Peyer's patch (tissue), 4 donors: ENCODE results near the gene SERPINA4.

Experiments used
- CTCF ChIP-seq, 6 experiments: fragments of 450-650 bp in 4 of 6; fragments of 200-600 bp in 2 of 6; sonication (generic) in 1 of 6; IDR thresholded peaks; one replicate each; pipeline ENCODE4 v1.5.1; 2017 to 2019; ENCODE audit warnings: antibody characterized with exemption in 6 of 6, mild to moderate bottlenecking in 3 of 6, moderate library complexity in 1 of 6
- POLR2A ChIP-seq, 2 donors: fragments of 450-650 bp; IDR thresholded peaks; one replicate each; pipeline ENCODE4 v1.5.1; 2017; ENCODE audit warnings: antibody characterized with exemption in 2 of 2, mild to moderate bottlenecking in 2 of 2, moderate library complexity in 2 of 2

GRCh38 chr14:94575730-94576585, 14.7 kb downstream of the SERPINA4 start:
- TF ChIP-seq POLR2A (IDR thresholded peaks at IDR 0.05) (no peak), CTCF (IDR thresholded peaks at IDR 0.05) (no peak)
